HFF-Myc (cell line): ENCODE data around the gene NR2C1.

Experiments
- DNase-seq: peaks from one replicate; pipeline ENCODE4 v3.0.0-alpha.2; 2011; ENCODE audit warnings: low read depth; ENCODE audit errors: extremely low read depth
- H3K4me3 ChIP-seq: replicated peaks from 2 replicates; pipeline ENCODE4 v1.5.1; 2011; ENCODE audit warnings: low read depth, mild to moderate bottlenecking, control low read depth, low read length
- CTCF ChIP-seq: IDR thresholded peaks from 2 replicates; pipeline ENCODE4 v1.5.1; 2012; ENCODE audit warnings: mild to moderate bottlenecking, low read depth, low read length, control low read depth; ENCODE audit errors: missing control alignments

The NR2C1 gene

DNA sequence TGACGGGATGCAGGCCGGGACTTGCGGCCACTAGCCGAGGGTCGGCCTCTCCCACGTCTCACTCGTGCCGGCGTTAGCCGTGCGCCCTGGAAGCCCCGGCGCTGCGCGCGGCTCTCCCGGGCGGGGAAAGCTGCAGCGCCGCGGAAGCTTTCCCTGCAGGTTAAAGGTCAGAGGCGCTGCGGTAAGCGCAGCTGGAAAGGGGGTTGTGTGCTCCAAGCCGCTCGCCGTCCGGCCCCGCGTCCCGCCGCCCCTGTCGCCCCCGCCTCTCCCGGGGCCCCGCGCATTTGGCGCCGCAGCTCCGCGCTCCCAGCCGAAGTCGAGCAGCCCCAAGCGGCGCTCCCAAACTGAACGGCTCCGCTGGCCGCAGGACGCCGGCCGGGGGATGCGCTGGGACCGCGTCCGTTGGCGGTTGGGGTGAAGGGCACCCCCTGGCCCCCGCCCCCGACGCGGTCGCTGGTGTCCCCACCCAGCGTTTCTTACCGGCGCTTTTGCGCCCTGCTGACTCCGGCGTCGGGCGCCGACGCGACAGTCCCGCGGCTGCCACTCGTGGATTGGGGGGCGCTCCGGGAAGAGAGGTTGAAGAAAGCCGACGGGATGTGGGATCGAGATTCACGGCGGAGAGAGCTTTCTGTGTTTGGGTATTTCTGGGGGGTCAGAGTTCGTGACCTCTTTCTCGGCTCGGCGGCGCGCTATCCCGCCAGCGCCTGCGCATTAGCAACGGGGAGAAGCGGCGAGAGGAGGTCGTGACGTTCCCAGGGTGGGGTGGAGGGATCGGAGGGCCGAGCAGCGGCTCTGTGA, at the start of gene NR2C1:
Gene NR2C1 (minus strand): TSS at position 719 of the 798 bp plus-strand sequence. CDS start 6,234 bp downstream, outside the sequence.
- DNase-seq: peak; percentile 74
- peak within 1 kb of the TSS; percentile 80 for H3K4me3 ChIP-seq
- no peak for TF ChIP-seq CTCF

GRCh38 chr12:95118788-95119179, 45.4 kb upstream of the NR2C1 start:
- DNase-seq: no peak
- no peak overlapping the region for H3K4me3 ChIP-seq
- no peak for TF ChIP-seq CTCF

- DNase-seq: no peak
- H3K4me3 ChIP-seq: no peak overlapping the region
- TF ChIP-seq CTCF: no peak
Measured at GRCh38 chr12:95118138-95118787, 44.8 kb upstream of the NR2C1 start.

DNA sequence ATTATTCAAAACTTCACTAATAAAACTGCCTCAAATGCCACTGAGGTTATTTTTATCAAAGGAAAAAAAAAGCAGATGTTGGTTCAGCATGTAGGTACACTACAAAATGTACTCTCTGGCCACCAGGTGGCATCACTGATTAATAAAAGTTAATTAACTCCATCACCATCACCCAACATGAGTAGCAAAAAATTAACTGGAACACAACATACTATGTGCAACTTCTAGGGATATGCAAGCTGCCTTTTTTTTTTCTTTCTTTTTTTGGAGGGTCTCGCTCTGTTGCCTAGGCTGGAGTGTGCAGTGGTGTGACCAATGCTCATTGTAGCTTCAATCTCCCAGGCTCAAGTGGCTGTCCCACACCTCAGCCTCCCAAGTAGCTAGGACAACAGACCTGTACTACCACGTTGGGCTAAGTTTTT, 43.8 kb upstream of the NR2C1 start:
- no peak overlapping the region for H3K4me3 ChIP-seq
- DNase-seq: peak; percentile 62
- peak; percentile 36 for TF ChIP-seq CTCF

GRCh38 chr12:95116773-95117172, 43.4 kb upstream of the NR2C1 start:
- DNase-seq: no peak

GRCh38 chr12:95116341-95116740, 42.9 kb upstream of the NR2C1 start:
- TF ChIP-seq CTCF: no peak
- H3K4me3 ChIP-seq: no peak overlapping the region
- DNase-seq: no peak

More at GRCh38 chr12:95116773-95117172, 43.4 kb upstream of the NR2C1 start:
- TF ChIP-seq CTCF: no peak
- H3K4me3 ChIP-seq: no peak overlapping the region
